CD4-positive, alpha-beta memory T cell (primary cell): ENCODE results near the gene AFDN. TPM values are rescaled to one million over a fixed set of nuclear protein-coding genes. Genes with fewer than 3 reads are reported as not detected.

Experiments
- CTCF ChIA-PET: fragments of 350-600 bp; sonication (Branson Sonifier 250); formaldehyde crosslinking; loops from one replicate; lab custom pipeline; 2021; ENCODE audit warnings: inconsistent platforms; ENCODE audit not compliant: partially characterized antibody; lab: Charles Lee
- POLR2A ChIA-PET: fragments of 350-600 bp; sonication (Branson Sonifier 250); formaldehyde crosslinking; loops from one replicate; lab custom pipeline; 2021; ENCODE audit not compliant: partially characterized antibody; lab: Charles Lee
- DNase-seq, 5 donors: peaks; one replicate each; pipeline versions ENCODE4 v3.0.0 to v3.0.0-alpha.2; 2020 to 2022; ENCODE audit warnings: mixed read lengths in 1 of 5
- H3K27ac ChIP-seq: one replicate; pipeline ENCODE4 v1.7.0; 2013; ENCODE audit warnings: low read depth, low read length
- H3K27me3 ChIP-seq: 2 replicates; pipeline ENCODE4 v1.7.0; 2013; ENCODE audit warnings: mild to moderate bottlenecking, low read length, moderate library complexity; ENCODE audit not compliant: insufficient read depth
- H3K36me3 ChIP-seq: 2 replicates; pipeline ENCODE4 v1.7.0; 2013; ENCODE audit warnings: mild to moderate bottlenecking, low read length, moderate library complexity; ENCODE audit not compliant: insufficient read depth
- H3K4me1 ChIP-seq: 2 replicates; pipeline ENCODE4 v1.7.0; 2013; ENCODE audit warnings: mild to moderate bottlenecking, low read length, moderate library complexity; ENCODE audit not compliant: insufficient read depth
- H3K4me3 ChIP-seq, 2 donors: one replicate each; pipeline ENCODE4 v1.7.0; 2013; ENCODE audit warnings: low read length in 2 of 2, mild to moderate bottlenecking in 1 of 2
- H3K9me3 ChIP-seq, 2 donors: one replicate each; pipeline ENCODE4 v1.7.0; 2013; ENCODE audit warnings: low read length in 2 of 2, control low read depth in 1 of 2; ENCODE audit not compliant: control insufficient read depth in 1 of 2
- H3K27ac Mint-ChIP-seq, 7 donors: one replicate each; pipeline ENCODE4 v1.8.0; 2020 to 2021; ENCODE audit warnings: mixed read lengths in 7 of 7, mild to moderate bottlenecking in 6 of 7, inconsistent platforms in 3 of 7, moderate library complexity in 3 of 7
- H3K27me3 Mint-ChIP-seq, 2 donors: one replicate each; pipeline ENCODE4 v1.8.0; 2020 to 2021; ENCODE audit warnings: mixed read lengths in 2 of 2
- H3K36me3 Mint-ChIP-seq, 2 donors: one replicate each; pipeline ENCODE4 v1.8.0; 2020 to 2021; ENCODE audit warnings: mixed read lengths in 2 of 2, inconsistent platforms in 1 of 2, mild to moderate bottlenecking in 1 of 2
- H3K4me1 Mint-ChIP-seq, 4 donors: one replicate each; pipeline ENCODE4 v1.8.0; 2020 to 2021; ENCODE audit warnings: mixed read lengths in 4 of 4, mild to moderate bottlenecking in 1 of 4
- H3K4me3 Mint-ChIP-seq, 8 donors: one replicate each; pipeline ENCODE4 v1.8.0; 2020 to 2021; ENCODE audit warnings: mixed read lengths in 8 of 8, mild to moderate bottlenecking in 7 of 8, moderate library complexity in 6 of 8, inconsistent platforms in 3 of 8
- H3K9me3 Mint-ChIP-seq, 8 donors: one replicate each; pipeline ENCODE4 v1.8.0; 2020 to 2021; ENCODE audit warnings: mixed read lengths in 8 of 8, mild to moderate bottlenecking in 5 of 8, inconsistent platforms in 3 of 8, moderate library complexity in 1 of 8
- intact Hi-C: fragments of 100-400 bp; cut with micrococcal nuclease; formaldehyde crosslinking; loops from one replicate; pipeline ENCODE4 v1.15.1; 2023
- polyA plus RNA-seq, 2 donors: library from polyadenylated mRNA; unstranded; fragments of 300-500 nt; fragmentation: Illumina TruSeq; gene quantifications; one replicate each; pipeline ENCODE4 v1.2.3, GENCODE V29; 2021
- total RNA-seq, 2 experiments: library from RNA; stranded (reverse); gene quantifications; one replicate each; pipeline ENCODE4 v1.2.3, GENCODE V29; 2021

AFDN gene
- total and polyA plus RNA-seq, 4 experiments from 2014 or later, result 1.4 to 24.3 (median 15.3) TPM

- H3K9me3 Mint-ChIP-seq, result no peaks in the 10 kb centered on the region
- H3K4me1 Mint-ChIP-seq, result no peaks in the 10 kb centered on the region
- CTCF ChIA-PET, result no interaction called here
- H3K4me3 ChIP-seq, result no peak overlapping the region
- no peaks in the 10 kb centered on the region for H3K27me3 Mint-ChIP-seq
- no peak for DNase-seq
- no peaks in the 10 kb centered on the region for H3K27me3 ChIP-seq
- peaks cover 20 to 41% of the 10 kb centered on the region in 2 donors for H3K36me3 Mint-ChIP-seq
- no peak overlapping the region for H3K27ac Mint-ChIP-seq
- intact Hi-C loops, result no loop called here
- no peaks in the 10 kb centered on the region for H3K9me3 ChIP-seq
- no peak overlapping the region for H3K4me3 Mint-ChIP-seq
- no peak overlapping the region for H3K27ac ChIP-seq
- peaks cover 13% of the 10 kb centered on the region for H3K36me3 ChIP-seq
- H3K4me1 ChIP-seq, result no peaks in the 10 kb centered on the region
- POLR2A ChIA-PET, result no interaction called here
Measured at GRCh38 chr6:167921831-167922230, 95.1 kb downstream of the AFDN start.

DNA sequence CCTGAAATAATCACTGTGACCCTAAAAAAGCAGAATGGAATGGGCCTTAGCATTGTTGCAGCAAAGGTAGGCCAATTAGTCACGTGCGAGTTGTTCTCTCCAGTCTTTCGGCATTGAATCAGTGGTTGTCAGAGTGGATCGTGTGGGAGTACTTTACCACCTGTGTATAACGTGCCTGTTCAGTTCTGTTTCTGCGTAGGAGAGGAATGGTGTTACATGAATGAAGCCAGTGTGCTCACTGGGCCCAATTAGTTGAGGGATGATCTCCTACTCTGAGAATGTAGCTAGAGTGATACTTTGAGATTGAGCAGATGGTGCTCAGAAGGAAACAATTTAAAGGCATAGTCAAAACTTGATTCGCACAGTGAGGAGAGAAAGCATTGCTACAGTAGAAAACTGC is 98.3 kb downstream of the AFDN start:
- POLR2A ChIA-PET, result no interaction called here
- H3K9me3 ChIP-seq, result no peaks in the 10 kb centered on the region
- Mint-ChIP-seq H3K27me3 (no peaks in the 10 kb centered on the region), H3K36me3 (peaks cover 9 to 17% of the 10 kb centered on the region in 2 donors), H3K4me1 (no peaks in the 10 kb centered on the region), H3K9me3 (peaks cover 0 to 2% (median 0%) of the 10 kb centered on the region in 8 donors), H3K4me3 (no peak overlapping the region), H3K27ac (no peak overlapping the region)
- intact Hi-C loops, result no loop called here
- no peak overlapping the region for H3K27ac ChIP-seq
- H3K36me3 ChIP-seq, result no peaks in the 10 kb centered on the region
- no peaks in the 10 kb centered on the region for H3K4me1 ChIP-seq
- H3K27me3 ChIP-seq, result no peaks in the 10 kb centered on the region
- DNase-seq, result no peak
- H3K4me3 ChIP-seq, result no peak overlapping the region
- CTCF ChIA-PET, result no interaction called here

- Histone ChIP-seq H3K27ac (no peak overlapping the region), H3K27me3 (no peaks in the 10 kb centered on the region), H3K36me3 (no peaks in the 10 kb centered on the region), H3K9me3 (no peaks in the 10 kb centered on the region), H3K4me1 (no peaks in the 10 kb centered on the region), H3K4me3 (no peak overlapping the region)
- no peaks in the 10 kb centered on the region for H3K4me1 Mint-ChIP-seq
- ChIA-PET POLR2A (no interaction called here), CTCF (no interaction called here)
- peak overlapping the region in 2 of 7 donors; percentile 6 to 27 for H3K27ac Mint-ChIP-seq
- intact Hi-C loops, result no loop called here
- H3K4me3 Mint-ChIP-seq, result no peak overlapping the region
- H3K27me3 Mint-ChIP-seq, result no peaks in the 10 kb centered on the region
- peaks cover 0 to 2% (median 0%) of the 10 kb centered on the region in 8 donors for H3K9me3 Mint-ChIP-seq
- H3K36me3 Mint-ChIP-seq, result peaks cover 12 to 17% of the 10 kb centered on the region in 2 donors
- no peak for DNase-seq
Measured at GRCh38 chr6:167927246-167927645, 100.5 kb downstream of the AFDN start.

DNA sequence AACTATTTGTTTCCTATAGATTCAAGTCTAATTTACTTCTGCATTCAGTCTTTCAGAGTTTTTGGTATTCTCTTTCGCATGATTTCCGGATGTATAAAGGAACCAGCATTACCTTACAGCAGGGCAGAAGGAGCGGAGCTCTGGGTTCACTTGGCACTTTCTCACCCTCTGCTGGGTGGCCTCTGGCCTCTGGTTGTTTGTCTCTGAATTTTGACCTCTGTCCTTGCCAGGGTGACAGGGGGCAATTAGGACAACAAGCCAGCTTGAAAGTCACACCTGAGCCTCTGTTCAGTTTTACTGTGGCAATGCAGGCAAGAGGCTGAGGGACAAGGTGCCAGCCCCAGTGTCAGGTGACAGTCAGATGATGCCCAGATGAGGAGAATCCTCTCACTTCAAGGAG is 101.4 kb downstream of the AFDN start:
- no peaks in the 10 kb centered on the region for H3K36me3 ChIP-seq
- CTCF ChIA-PET, result no interaction called here
- peaks cover 0 to 2% (median 0%) of the 10 kb centered on the region in 8 donors for H3K9me3 Mint-ChIP-seq
- H3K27ac ChIP-seq, result no peak overlapping the region
- DNase-seq, result no peak
- H3K4me3 Mint-ChIP-seq, result no peak overlapping the region
- no peaks in the 10 kb centered on the region for H3K4me1 ChIP-seq
- H3K9me3 ChIP-seq, result no peaks in the 10 kb centered on the region
- H3K36me3 Mint-ChIP-seq, result peaks cover 7 to 11% of the 10 kb centered on the region in 2 donors
- H3K4me3 ChIP-seq, result no peak overlapping the region
- no peaks in the 10 kb centered on the region for H3K4me1 Mint-ChIP-seq
- no peaks in the 10 kb centered on the region for H3K27me3 Mint-ChIP-seq
- H3K27ac Mint-ChIP-seq, result no peak overlapping the region
- POLR2A ChIA-PET, result no interaction called here
- intact Hi-C loops, result no loop called here
- H3K27me3 ChIP-seq, result no peaks in the 10 kb centered on the region

DNA sequence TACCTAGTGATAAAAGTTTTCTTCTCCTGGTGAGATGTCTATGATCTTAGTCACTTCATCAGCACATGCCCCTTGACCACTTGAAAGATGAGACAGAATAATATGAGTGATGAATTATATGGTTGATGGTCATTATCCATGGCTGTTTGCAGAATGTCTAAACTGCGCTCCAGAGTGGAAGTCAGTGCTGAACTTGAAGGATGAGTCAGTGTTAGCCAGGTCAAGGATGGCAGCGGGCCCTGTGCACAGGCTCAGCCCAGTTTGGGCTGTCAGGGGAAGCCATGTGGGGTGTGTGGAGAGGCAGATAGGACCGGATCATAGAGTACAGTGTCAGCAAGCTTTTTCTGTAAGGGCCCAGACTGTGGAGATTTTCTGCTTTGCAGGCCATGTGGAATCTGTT is 103.6 kb downstream of the AFDN start:
- Histone ChIP-seq H3K9me3 (no peaks in the 10 kb centered on the region), H3K4me3 (no peak overlapping the region), H3K27ac (no peak overlapping the region), H3K36me3 (no peaks in the 10 kb centered on the region), H3K4me1 (no peaks in the 10 kb centered on the region), H3K27me3 (no peaks in the 10 kb centered on the region)
- Mint-ChIP-seq H3K27ac (no peak overlapping the region), H3K4me3 (no peak overlapping the region), H3K4me1 (no peaks in the 10 kb centered on the region), H3K27me3 (no peaks in the 10 kb centered on the region), H3K9me3 (peaks cover 0 to 2% (median 0%) of the 10 kb centered on the region in 8 donors), H3K36me3 (peaks cover 3% of the 10 kb centered on the region in 2 donors)
- ChIA-PET POLR2A (no interaction called here), CTCF (no interaction called here)
- intact Hi-C loops, result no loop called here
- no peak for DNase-seq

GRCh38 chr6:167932468-167933276 is 106.0 kb downstream of the AFDN start:
- H3K4me1 ChIP-seq, result no peaks in the 10 kb centered on the region
- Mint-ChIP-seq H3K4me3 (no peak overlapping the region), H3K27ac (no peak overlapping the region), H3K9me3 (no peaks in the 10 kb centered on the region), H3K4me1 (no peaks in the 10 kb centered on the region), H3K36me3 (peaks cover 3% of the 10 kb centered on the region in 2 donors), H3K27me3 (peaks cover 0 to 2% of the 10 kb centered on the region in 2 donors)
- H3K27ac ChIP-seq, result no peak overlapping the region
- H3K36me3 ChIP-seq, result no peaks in the 10 kb centered on the region
- ChIA-PET CTCF (no interaction called here), POLR2A (no interaction called here)
- H3K27me3 ChIP-seq, result no peaks in the 10 kb centered on the region
- no peaks in the 10 kb centered on the region for H3K9me3 ChIP-seq
- intact Hi-C loops, result no loop called here
- DNase-seq, result no peak
- no peak overlapping the region for H3K4me3 ChIP-seq

GRCh38 chr6:167933290-167933689 is 106.6 kb downstream of the AFDN start:
- no peaks in the 10 kb centered on the region for H3K27me3 ChIP-seq
- no peak for DNase-seq
- no peaks in the 10 kb centered on the region for H3K36me3 ChIP-seq
- POLR2A ChIA-PET, result no interaction called here
- intact Hi-C loops, result no loop called here
- peaks cover 0 to 2% of the 10 kb centered on the region in 2 donors for H3K27me3 Mint-ChIP-seq
- no peak overlapping the region for H3K4me3 ChIP-seq
- H3K4me1 Mint-ChIP-seq, result no peaks in the 10 kb centered on the region
- no peaks in the 10 kb centered on the region for H3K9me3 ChIP-seq
- no peak overlapping the region for H3K27ac ChIP-seq
- H3K9me3 Mint-ChIP-seq, result no peaks in the 10 kb centered on the region
- no peak overlapping the region for H3K27ac Mint-ChIP-seq
- H3K4me1 ChIP-seq, result no peaks in the 10 kb centered on the region
- H3K4me3 Mint-ChIP-seq, result no peak overlapping the region
- CTCF ChIA-PET, result no interaction called here
- H3K36me3 Mint-ChIP-seq, result peaks cover 3 to 6% of the 10 kb centered on the region in 2 donors
